Natural killer cell (primary cell): ENCODE data around the gene NR6A1. TPM values are rescaled to one million over a fixed set of nuclear protein-coding genes. Genes with fewer than 3 reads are reported as not detected.

Experiments used
- ATAC-seq, 3 donors: fragments of 150-1000 bp in 2 of 3; fragments of 200-7000 bp in 1 of 3; cut with Tn5 transposase; 1 replicate in 1 of 3; 2 replicates in 2 of 3; pipeline ENCODE4 v1.10.0; 2021; ENCODE audit warnings: mild to moderate bottlenecking in 2 of 3, moderate library complexity in 2 of 3
- DNase-seq, 2 donors: peaks; one replicate each; pipeline versions ENCODE4 v3.0.0 to v3.0.0-alpha.2; 2013 to 2021; ENCODE audit warnings: mixed read lengths in 1 of 2
- H3K27ac ChIP-seq: one replicate; pipeline ENCODE4 v1.5.1; 2013; ENCODE audit warnings: mild to moderate bottlenecking, low read length
- H3K27me3 ChIP-seq: one replicate; pipeline ENCODE4 v1.6.1; 2013; ENCODE audit warnings: low read length; ENCODE audit not compliant: control insufficient read depth, insufficient read depth
- H3K36me3 ChIP-seq: one replicate; pipeline ENCODE4 v1.6.1; 2013; ENCODE audit warnings: low read length; ENCODE audit not compliant: control insufficient read depth, insufficient read depth
- H3K4me1 ChIP-seq: one replicate; pipeline ENCODE4 v1.6.1; 2013; ENCODE audit warnings: low read length; ENCODE audit not compliant: control insufficient read depth, insufficient read depth
- H3K4me3 ChIP-seq: one replicate; pipeline ENCODE4 v1.5.1; 2013; ENCODE audit warnings: low read length
- H3K9me3 ChIP-seq: one replicate; pipeline ENCODE4 v1.6.1; 2013; ENCODE audit warnings: low read length; ENCODE audit not compliant: control insufficient read depth, insufficient read depth
- H3K27ac Mint-ChIP-seq, 2 donors: one replicate each; pipeline ENCODE4 v1.8.0; 2022; ENCODE audit warnings: mild to moderate bottlenecking in 2 of 2, mixed read lengths in 2 of 2, moderate library complexity in 1 of 2
- H3K27me3 Mint-ChIP-seq, 2 donors: one replicate each; pipeline ENCODE4 v1.8.0; 2022; ENCODE audit warnings: low read depth in 2 of 2, mixed read lengths in 2 of 2
- H3K36me3 Mint-ChIP-seq: one replicate; pipeline ENCODE4 v1.8.0; 2022; ENCODE audit warnings: mixed read lengths
- H3K4me1 Mint-ChIP-seq, 2 donors: one replicate each; pipeline ENCODE4 v1.8.0; 2022; ENCODE audit warnings: mixed read lengths in 2 of 2
- H3K4me3 Mint-ChIP-seq: one replicate; pipeline ENCODE4 v1.8.0; 2022; ENCODE audit warnings: mild to moderate bottlenecking, moderate library complexity, mixed read lengths
- H3K9me3 Mint-ChIP-seq, 2 donors: one replicate each; pipeline ENCODE4 v1.8.0; 2022; ENCODE audit warnings: mixed read lengths in 2 of 2
- WGBS: methylation state at CpG from one replicate; pipeline ENCODE4 v1.1.7; 2013; ENCODE audit warnings: missing lambda C conversion rate; ENCODE audit not compliant: insufficient coverage; 5-methylcytosine and 5-hydroxymethylcytosine counted together
- intact Hi-C: fragments of 100-400 bp; cut with micrococcal nuclease; formaldehyde crosslinking; loops from one replicate; pipeline ENCODE4 v1.14.2; 2022
- total RNA-seq, 4 donors: library from RNA; stranded (reverse); fragments of 120-200 nt in 1 of 4; gene quantifications; one replicate each; pipeline versions ENCODE4 v1.2.3 to v1.2.4, GENCODE V29; 2013 to 2022
- TF ChIP-seq, protein P1 (sequence below): fragments of 200-600 bp; IDR thresholded peaks from one replicate; pipeline ENCODE4 v1.8.0; 2022; ENCODE audit warnings: antibody characterized with exemption

The NR6A1 gene
- total RNA-seq, 3 donors from 2014 or later (not counting 1 experiment from before 2014, with no cell fraction given): 0.07 to 0.75 (median 0.49) TPM

DNA sequence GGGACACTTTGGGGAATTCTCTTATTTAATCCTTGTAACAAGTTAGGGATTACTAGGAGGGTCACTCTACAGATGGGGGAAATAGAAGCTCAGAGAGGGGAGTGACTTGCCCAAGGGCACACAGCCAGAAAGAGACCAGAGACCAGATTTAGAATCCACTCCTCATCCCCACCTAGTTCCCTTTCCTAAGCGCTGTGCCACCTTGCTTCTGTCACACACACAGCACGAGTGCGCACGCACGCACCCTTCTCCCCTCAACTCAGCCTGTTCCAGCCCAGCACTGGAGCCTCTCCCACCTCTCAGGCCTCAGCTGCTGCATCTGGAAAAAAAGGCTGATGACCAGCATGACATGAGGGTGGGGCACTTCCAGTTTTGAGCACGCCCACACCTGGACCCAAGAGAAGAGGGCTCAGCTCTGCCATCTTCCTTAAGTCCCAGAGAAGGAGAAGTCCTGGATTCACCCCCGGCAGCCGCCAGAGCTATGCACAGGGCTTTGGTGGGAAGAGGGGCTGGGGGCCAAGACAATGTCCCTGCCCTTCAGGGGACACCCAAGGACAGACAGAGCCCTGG lies 282.4 kb downstream of the NR6A1 start:
- Histone ChIP-seq H3K9me3 (no peaks in the 10 kb centered on the region), H3K27me3 (no peaks in the 10 kb centered on the region), H3K27ac (no peak overlapping the region), H3K4me3 (no peak overlapping the region), H3K36me3 (no peaks in the 10 kb centered on the region), H3K4me1 (no peaks in the 10 kb centered on the region)
- Mint-ChIP-seq H3K4me1 (no peaks in the 10 kb centered on the region), H3K4me3 (no peak overlapping the region), H3K9me3 (no peaks in the 10 kb centered on the region), H3K27me3 (peaks cover 2 to 5% of the 10 kb centered on the region in 2 donors), H3K36me3 (no peaks in the 10 kb centered on the region), H3K27ac (no peak overlapping the region)
- TF ChIP-seq, protein P1, sequence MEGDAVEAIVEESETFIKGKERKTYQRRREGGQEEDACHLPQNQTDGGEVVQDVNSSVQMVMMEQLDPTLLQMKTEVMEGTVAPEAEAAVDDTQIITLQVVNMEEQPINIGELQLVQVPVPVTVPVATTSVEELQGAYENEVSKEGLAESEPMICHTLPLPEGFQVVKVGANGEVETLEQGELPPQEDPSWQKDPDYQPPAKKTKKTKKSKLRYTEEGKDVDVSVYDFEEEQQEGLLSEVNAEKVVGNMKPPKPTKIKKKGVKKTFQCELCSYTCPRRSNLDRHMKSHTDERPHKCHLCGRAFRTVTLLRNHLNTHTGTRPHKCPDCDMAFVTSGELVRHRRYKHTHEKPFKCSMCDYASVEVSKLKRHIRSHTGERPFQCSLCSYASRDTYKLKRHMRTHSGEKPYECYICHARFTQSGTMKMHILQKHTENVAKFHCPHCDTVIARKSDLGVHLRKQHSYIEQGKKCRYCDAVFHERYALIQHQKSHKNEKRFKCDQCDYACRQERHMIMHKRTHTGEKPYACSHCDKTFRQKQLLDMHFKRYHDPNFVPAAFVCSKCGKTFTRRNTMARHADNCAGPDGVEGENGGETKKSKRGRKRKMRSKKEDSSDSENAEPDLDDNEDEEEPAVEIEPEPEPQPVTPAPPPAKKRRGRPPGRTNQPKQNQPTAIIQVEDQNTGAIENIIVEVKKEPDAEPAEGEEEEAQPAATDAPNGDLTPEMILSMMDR: no peak
- intact Hi-C loops: no loop called here
- ATAC-seq (no peak), DNase-seq (no peak)
- WGBS: 93% methylated on average over 8 of the region's 8 CpGs

DNA sequence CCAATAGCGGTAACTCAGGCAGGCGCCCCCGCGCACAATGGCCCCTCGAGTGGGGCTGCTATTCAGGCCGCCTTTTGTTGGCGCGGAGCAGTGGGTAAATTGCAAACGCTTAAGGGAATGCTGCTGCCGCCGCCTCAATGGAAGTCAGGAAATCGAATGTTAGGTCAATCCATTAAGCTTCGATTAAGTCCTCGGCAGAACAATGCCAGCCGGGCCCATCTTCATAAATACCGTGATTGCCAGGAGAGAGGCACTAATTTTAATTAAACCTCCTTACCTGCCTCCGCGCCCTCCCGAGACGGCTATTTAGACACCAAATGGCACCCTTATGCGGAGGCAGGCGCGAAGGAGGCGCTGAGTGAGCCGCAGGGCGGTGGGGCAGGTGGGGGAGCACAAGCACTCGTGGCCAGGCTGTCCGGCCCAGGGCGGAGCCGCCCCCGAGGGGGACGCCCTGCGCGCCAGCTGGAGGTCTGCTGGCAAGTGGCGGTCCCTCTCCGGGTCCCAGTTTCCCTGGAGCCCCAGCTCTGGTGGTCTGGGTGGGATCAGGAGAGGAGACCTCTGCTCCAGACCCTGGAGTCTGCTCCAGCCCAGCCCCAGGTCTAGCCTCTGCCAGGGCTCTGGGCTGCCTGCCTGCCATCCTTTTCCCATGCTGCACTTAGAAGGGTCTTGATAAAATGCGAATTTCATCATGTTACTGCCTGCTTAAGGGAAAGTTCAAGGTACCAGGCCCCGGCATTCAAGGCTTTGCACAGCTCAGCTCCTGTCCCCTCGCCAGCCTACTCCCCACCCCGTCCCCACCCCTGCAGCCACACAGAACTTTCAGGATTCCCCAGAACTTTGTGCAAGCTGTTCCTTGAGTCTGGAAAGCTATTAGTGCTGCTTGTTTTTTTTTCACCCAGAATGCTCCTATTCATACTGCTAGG lies 283.6 kb downstream of the NR6A1 start:
- 86% methylated on average over 40 of the region's 40 CpGs for WGBS
- no peaks in the 10 kb centered on the region for H3K4me1 Mint-ChIP-seq
- ATAC-seq: no peak

DNA sequence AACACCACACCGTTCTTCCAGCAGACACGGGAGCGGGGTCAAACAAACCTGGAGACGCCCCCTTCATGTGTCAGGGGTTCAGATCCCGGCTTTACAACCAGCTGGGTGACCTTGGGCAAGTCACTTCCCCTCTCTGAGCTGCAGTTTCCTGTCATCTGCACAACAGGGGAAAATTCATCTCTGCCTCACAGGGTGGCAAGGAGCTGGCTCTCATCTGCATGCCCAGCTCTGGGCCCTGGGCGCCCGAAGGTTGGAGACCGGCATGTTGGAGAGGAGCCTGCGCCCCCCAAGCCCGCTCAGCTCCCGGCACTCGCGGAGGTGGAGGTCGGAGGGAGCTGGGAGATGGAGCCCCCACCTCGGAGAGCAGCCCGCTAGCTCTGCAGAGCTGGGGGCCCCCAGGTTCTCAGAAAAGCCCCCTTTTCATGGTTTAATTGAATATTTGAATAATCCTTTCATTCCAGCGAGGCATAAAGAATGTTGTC lies 284.3 kb downstream of the NR6A1 start:
- WGBS: 74% methylated on average over 17 of the region's 17 CpGs
- peaks cover 2 to 5% of the 10 kb centered on the region in 2 donors for H3K27me3 Mint-ChIP-seq
- intact Hi-C loops: no loop called here

More for the DNA sequence above, 283.6 kb downstream of the NR6A1 start:
- H3K36me3 ChIP-seq: no peaks in the 10 kb centered on the region
- no peak for DNase-seq
- no peaks in the 10 kb centered on the region for H3K9me3 ChIP-seq
- Mint-ChIP-seq H3K27me3 (peaks cover 2 to 5% of the 10 kb centered on the region in 2 donors), H3K9me3 (no peaks in the 10 kb centered on the region), H3K36me3 (no peaks in the 10 kb centered on the region), H3K4me3 (no peak overlapping the region), H3K27ac (no peak overlapping the region)
- H3K4me1 ChIP-seq: no peaks in the 10 kb centered on the region
- no peak overlapping the region for H3K27ac ChIP-seq
- no peaks in the 10 kb centered on the region for H3K27me3 ChIP-seq
- H3K4me3 ChIP-seq: no peak overlapping the region
- intact Hi-C loops: no loop called here
- TF ChIP-seq, protein P1: no peak

More for the DNA sequence above, 284.3 kb downstream of the NR6A1 start:
- TF ChIP-seq, protein P1: no peak
- Mint-ChIP-seq H3K27ac (no peak overlapping the region), H3K9me3 (no peaks in the 10 kb centered on the region), H3K4me3 (no peak overlapping the region), H3K4me1 (no peaks in the 10 kb centered on the region), H3K36me3 (no peaks in the 10 kb centered on the region)
- H3K4me1 ChIP-seq: no peaks in the 10 kb centered on the region
- no peak overlapping the region for H3K27ac ChIP-seq
- no peaks in the 10 kb centered on the region for H3K27me3 ChIP-seq
- no peaks in the 10 kb centered on the region for H3K36me3 ChIP-seq
- no peak overlapping the region for H3K4me3 ChIP-seq
- no peak for DNase-seq
- H3K9me3 ChIP-seq: no peaks in the 10 kb centered on the region
- ATAC-seq: no peak
